Fibroblast of the aortic adventitia (primary cell): ENCODE data around the gene TRPV5. TPM values are rescaled to one million over a fixed set of nuclear protein-coding genes. Genes with fewer than 3 reads are reported as not detected.

Experiments used
- DNase-seq: peaks from one replicate; pipeline ENCODE4 v3.0.0-alpha.2; 2010; ENCODE audit warnings: low read depth
- H3K4me3 ChIP-seq: 2 replicates; pipeline ENCODE4 v1.5.1; 2011; ENCODE audit warnings: low read depth, mild to moderate bottlenecking, control low read depth, low read length, moderate library complexity
- total RNA-seq: library from RNA; depleted of rRNA; stranded (reverse); fragments of >200 nt; gene quantifications from 2 replicates; pipeline ENCODE4 v1.2.3, GENCODE V29; 2012; ENCODE audit warnings: low replicate concordance
- TF ChIP-seq, protein P1 (sequence below): IDR thresholded peaks from 2 replicates; pipeline ENCODE4 v1.5.1; 2011; ENCODE audit warnings: mild to moderate bottlenecking, low read length, control low read depth, inconsistent platforms; ENCODE audit not compliant: insufficient read depth

Gene TRPV5
- total RNA-seq, 1 donor = not detected

DNA sequence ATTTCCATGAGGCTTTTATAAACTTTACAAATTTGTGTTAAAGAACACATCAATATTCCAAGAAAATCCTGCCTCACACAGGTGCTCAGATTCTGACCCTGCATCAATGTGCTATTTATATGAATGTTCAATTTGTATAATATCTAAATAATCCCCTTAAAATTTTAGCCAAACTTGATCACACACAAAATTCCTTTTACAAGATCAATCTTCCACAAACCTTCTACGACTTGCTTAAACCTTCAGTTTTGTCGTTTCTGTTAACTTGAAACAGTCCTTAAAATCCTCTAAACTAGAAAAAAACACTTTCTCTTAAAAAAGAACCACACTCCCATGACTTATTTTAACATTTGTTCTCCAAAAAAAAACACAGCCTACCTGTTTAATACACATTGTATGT is 27.8 kb downstream of the TRPV5 start:
- DNase-seq = no peak
- TF ChIP-seq, protein P1, sequence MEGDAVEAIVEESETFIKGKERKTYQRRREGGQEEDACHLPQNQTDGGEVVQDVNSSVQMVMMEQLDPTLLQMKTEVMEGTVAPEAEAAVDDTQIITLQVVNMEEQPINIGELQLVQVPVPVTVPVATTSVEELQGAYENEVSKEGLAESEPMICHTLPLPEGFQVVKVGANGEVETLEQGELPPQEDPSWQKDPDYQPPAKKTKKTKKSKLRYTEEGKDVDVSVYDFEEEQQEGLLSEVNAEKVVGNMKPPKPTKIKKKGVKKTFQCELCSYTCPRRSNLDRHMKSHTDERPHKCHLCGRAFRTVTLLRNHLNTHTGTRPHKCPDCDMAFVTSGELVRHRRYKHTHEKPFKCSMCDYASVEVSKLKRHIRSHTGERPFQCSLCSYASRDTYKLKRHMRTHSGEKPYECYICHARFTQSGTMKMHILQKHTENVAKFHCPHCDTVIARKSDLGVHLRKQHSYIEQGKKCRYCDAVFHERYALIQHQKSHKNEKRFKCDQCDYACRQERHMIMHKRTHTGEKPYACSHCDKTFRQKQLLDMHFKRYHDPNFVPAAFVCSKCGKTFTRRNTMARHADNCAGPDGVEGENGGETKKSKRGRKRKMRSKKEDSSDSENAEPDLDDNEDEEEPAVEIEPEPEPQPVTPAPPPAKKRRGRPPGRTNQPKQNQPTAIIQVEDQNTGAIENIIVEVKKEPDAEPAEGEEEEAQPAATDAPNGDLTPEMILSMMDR = no peak
- H3K4me3 ChIP-seq = no peak overlapping the region

DNA sequence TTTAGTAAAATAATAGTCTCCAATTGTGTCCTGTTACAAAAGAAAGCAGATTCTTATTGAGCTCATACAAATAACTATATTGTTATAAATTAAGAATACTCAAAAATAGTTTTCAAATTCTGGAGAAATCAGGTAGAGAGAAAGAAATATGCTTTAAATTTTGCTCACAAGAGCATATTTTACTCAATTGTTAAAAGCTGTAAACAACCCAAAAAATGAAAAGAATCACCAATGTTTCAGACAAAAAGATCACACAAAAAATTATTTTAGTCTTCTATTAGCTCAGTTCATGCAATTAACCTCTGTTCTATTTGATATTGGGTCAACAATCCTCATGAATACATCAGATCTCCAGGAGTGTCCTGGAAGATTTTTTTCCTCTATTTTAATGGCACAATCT is 29.4 kb downstream of the TRPV5 start:
- no peak overlapping the region for H3K4me3 ChIP-seq
- TF ChIP-seq, protein P1 = no peak
- DNase-seq = no peak

DNA sequence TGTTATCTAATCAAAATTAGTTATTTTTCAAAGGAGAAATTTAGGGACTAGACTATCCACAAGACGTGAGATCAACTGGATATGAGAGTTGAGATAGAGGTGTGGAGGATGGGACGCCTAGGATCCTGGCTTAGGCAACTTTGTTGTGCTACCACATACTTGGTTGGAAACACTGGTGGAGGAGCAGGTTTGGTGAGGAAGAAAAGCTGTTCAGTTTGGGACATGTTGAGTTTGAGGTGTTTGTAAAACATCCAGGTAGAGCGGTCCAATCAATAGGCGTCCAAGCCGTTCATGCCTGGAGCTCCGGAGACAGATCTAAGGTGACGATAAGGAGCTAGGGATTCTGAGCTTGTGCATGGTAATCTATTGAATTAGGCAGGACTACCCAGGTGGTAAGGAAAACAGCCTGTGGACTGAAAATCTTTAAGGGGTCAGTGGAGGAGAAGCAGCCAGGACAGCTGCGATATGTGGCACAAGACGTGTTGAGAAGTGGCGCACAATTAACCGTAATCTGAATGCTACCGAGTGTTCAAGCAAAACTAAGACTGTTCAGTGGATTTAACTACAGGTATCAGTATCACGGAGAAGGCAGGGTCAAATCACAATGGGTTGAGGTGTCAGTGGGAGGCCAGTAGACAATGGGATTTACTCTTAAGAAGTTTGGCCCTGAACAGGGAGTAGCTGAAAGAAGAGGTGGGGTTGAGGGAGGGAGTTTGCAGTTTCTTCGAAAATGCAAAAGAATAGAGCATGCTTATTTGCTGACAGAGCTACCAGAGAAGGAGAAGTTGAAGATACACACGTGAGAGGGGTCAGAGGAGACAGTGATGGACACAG is 31.9 kb downstream of the TRPV5 start:
- H3K4me3 ChIP-seq = no peak overlapping the region
- TF ChIP-seq, protein P1 = no peak
- DNase-seq = no peak

DNA sequence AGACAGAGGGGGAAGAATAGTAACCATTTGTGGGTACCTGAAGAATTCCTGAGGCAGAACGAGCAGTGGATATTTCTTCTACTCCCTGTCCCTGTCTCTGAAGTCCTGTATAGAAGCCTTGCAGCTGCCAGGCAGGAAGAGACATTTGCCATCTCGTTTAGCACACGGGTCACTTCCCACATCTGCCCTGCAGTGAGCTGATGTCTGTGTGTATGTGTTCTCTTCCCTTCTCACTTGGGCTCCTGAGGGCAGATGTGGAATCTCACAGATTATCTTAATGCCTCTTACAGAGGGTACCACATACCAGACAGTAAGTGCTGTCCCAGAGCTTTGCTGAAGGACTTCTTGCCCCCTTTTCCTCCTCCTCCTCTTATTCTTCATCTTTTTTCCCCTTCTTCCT is 33.9 kb downstream of the TRPV5 start:
- TF ChIP-seq, protein P1 = no peak
- H3K4me3 ChIP-seq = no peak overlapping the region
- DNase-seq = no peak

DNA sequence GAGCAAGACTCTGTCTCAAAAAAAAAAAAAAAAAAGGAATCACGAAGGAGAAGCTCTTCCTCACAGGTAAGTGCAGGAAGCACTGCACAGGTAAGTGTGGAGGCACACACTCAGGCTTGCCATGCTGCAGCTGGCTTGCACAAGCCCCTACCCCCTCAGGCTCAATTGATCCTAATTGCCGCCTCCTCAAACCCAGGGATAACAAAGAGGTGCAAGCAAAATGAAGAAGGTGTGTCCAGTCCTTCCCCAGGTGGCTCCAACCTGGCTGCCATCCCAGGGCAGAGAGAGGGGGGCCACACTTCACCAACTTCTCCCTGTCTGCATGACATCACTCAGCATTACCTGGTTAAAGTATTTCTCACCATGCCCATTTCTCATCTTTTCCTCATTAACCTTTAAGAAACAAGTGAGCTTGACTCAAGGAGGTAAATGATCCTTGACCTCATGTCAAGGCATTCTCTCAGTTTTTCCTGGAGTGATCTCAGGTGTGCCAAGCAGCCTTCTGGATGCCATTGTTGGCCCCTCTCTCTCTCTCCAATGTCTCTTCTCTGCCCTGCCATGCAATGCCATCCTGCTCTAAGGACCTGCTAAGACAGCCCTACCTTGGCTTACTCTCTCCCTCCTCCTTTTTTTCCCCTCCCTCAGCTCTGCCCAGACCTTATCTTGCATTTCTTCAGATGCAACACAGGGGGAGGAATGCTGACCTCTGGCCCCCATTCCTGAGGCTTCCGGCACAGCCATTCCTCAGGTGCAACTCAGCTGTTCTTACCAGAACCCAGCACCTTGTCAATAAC is 35.0 kb downstream of the TRPV5 start:
- TF ChIP-seq, protein P1 = no peak
- H3K4me3 ChIP-seq = no peak overlapping the region
- DNase-seq = no peak

DNA sequence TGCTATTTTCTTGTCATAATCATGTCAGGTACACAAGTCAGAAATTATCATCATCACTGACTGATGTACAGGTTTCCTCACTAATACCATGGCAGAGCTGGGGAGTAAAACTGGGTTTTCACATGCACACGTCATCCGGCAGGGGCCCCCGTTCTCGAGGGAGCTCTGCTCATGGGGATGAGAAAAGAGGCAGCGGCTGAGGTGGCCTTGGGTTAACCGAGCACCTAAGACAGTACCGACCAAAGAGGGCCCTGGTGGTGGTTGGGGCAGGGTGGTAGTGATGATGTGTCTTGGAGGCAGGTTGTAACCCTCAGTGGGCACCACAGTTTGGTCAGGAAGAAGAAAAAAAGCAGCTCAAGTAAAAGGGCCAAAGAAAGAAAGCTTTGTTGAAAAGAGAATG is 35.9 kb downstream of the TRPV5 start:
- TF ChIP-seq, protein P1 = no peak

More for the DNA sequence above, 35.9 kb downstream of the TRPV5 start:
- no peak for DNase-seq
- H3K4me3 ChIP-seq = no peak overlapping the region
